CD1c-positive myeloid dendritic cell (primary cell): ENCODE data around the gene ENTR1.
A peak's percentile ranks its signal among the peaks of the same experiment; 100 is the strongest.

ENCODE experiments used
- DNase-seq: peaks from one replicate; pipeline ENCODE4 v3.0.0-alpha.2; 2016; ENCODE audit errors: extremely low spot score

The ENTR1 gene, protein sequence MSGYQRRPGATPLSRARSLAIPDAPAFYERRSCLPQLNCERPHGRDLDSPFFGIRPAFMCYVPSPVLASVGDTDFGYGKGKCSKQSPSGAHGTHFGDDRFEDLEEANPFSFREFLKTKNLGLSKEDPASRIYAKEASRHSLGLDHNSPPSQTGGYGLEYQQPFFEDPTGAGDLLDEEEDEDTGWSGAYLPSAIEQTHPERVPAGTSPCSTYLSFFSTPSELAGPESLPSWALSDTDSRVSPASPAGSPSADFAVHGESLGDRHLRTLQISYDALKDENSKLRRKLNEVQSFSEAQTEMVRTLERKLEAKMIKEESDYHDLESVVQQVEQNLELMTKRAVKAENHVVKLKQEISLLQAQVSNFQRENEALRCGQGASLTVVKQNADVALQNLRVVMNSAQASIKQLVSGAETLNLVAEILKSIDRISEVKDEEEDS

DNA sequence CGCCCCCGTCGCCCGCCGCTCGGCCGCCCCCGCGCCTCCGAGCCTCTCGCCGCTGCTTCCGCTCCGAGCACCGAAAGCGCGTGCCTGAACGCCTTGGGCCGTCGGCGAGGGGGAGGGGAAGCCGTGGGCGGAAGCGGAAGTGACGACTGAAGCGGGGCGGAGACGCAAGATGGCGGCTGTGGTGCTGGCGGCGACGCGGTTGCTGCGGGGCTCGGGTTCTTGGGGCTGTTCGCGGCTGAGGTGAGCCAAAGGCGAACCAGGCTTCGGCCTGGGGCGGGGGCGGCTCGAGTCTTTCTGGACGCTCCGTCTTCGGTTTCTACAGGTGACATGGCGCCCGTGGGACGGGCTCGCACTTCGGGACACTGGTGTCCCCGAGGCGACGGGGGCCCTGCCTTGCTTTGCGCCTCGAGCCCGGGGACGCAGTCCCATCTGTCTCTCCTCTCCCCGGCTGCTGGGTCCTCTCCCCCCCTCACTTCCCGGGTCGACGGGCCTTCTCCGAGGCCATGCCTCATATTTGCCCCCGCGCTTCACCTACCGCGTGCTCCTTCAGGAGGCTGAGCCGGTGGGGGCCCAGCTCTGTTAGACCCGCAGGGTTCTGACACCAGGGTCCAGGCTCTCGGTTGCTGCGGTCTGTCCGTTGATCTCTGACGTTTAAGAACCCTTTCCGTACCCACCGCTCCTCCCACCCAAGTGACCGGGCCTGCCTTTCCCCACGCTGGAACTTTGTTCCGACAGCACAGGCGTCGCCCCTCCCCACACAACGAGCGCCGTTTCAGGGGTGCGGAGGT lies at the start of gene ENTR1, which contains the start of gene PMPCA:
ENTR1 (minus strand) TSS at position 115 of the 788 bp plus-strand sequence. CDS start 217 bp downstream, outside the sequence.
PMPCA (plus strand) TSS at position 159 of the 788 bp plus-strand sequence; CDS start at position 170, 11 bp downstream.
- DNase-seq, result peak; percentile 98

DNA sequence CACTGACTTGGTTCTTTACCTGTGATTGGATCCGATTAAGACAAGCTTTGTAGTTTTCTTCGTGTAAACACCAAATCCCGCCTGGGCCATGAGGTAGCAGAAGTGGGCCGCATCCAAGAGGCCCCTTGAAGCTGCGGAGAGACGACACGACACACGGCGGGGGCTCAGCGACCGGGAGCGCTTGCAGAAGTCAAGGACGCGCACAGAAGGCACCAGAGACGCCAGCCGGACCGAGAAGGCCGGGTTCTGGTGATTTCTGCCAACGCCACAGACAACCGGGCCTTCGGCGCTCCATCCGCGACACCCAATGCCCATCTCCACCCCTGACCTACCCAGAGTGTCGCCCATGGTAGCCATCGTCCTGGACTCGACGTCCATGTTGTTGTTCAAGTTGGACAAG lies 49.0 kb upstream of the ENTR1 start:
- no peak for DNase-seq

DNA sequence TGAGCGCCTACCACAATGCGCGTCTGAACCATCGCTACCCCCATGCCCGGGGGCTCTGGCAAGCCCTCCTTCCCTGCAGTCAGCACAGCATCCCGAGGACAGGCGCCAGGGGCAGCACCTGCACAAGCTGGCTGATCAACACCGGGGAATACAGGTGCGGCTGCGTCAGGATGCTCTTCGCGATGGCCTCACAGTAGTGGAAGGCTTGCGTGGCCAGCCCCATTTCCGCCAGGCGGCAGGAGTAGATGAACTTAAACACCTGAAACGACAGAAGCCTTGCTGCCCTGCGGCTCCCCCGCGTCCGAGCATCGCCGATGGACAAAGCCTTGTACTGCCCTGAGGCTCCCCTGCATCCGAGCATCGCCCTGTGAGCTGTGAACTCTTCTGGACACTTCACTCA lies 46.9 kb upstream of the ENTR1 start:
- DNase-seq, result no peak

DNA sequence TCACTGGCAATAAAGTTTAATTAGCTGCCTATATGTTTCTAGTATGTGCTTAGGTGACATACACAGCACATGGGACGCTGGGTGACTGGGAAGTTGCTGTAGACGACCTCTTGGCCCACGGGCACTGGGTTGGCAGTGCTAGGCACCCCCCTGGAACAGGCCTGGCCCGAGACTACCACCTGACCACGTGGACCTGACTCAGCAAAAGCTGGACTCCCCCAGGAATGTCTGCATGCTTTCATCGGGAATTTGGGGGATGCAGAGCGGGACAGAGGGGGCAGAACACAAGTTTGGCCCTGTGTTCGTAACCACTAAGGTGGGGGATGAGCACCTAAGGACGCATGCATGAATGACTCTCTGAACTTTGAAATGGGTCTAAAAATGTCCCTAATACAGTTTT lies 45.8 kb upstream of the ENTR1 start:
- DNase-seq, result no peak

DNA sequence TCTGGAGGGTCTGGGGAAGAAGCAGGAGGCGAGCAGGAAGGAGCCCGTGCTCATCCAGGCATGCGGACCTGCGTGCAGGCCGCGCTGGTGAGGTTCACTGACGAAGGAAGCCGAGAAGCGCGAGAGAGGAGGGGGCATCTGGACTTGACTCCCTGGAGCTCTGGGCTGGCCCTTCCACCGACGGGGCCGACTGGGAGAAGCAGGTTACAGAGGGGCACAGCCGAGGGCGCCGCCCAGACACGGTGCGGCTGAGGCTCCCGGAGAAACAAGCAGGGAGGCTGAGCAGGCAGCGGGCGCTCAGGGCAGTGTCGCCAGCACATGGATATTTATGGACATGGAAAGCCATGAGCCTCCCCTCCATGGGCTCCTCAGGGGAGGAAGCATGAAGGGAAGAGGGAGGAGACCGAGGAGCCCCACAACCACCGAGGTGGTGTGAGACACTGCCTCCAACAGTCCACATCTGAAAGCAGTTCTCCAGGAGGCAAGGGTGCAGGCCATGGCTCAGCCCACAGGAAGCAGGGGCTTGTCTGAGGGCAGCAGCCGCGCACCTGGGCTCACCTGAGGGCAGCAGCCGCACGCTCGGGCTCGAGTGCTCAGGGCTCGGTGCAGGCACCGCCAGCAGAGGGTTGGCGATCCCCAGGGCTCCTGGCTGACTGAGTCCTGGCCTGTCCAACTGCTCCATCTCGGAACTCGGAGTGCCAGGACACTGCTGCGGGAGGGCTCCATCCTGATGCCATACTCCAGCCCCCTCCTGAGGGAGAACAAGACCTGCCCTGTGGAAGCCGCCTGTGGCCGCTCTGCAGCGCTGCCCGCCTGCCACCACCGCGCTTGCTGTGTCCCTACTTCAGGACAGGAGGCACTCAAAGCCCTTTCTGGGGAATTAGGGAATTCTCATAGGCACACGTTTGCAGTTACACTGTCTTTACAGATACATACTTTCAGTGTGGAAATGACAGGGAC lies 44.9 kb upstream of the ENTR1 start:
- no peak for DNase-seq

DNA sequence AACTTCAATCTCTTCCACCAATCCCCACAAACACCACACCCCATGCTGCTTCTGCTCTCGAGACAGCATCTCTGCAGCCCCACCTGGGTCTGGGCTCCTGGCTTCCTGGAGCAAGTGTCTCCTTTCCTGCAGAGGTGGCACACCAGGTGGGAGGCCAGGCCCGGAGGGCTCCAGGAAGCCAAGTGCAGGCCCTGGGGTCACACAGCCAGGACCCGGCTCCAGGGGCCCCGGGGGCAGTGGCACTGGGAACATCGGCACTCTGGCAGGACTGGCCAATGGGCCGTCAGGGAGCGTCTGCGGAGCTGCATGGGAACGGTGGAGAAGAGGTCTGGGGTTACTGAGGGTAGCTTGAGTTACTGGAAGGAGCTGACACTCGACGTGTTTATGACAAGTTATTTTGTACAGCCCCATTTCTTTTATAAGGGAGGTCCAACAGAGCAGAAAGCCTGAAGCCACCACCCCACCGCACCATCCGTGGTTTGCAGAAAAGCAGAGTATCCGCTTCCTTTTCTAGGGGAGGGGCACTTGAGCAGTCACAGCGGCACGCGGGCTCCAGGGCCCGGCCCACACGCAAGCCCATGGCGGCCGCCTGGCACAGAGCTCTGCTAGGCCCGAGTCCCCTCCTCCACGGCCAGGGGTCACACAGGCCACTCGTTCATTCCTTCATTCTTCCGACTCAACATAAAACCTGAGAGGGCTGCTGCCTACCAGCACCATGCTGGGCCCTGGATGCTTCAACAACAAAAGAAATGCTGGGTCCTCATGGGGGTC lies 43.8 kb upstream of the ENTR1 start:
- DNase-seq, result no peak

DNA sequence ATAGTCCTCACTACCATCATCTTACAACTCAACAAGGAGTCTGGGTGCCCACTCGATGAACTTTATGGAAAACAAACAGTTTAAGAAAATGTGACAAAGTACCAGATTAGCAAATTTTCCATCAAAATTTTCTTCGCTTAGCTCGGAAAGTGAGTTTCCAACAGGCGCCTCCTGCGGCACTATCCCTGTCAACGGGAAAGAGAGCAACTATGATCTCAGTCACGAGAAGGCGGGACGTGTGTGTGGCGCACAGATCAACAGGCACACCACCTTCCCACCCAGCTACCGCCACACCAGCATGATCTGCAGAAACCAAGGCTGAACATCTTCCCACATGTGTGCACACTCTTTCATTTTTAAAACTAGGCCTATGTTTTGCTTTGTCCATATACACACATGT lies 42.9 kb upstream of the ENTR1 start:
- DNase-seq, result no peak

DNA sequence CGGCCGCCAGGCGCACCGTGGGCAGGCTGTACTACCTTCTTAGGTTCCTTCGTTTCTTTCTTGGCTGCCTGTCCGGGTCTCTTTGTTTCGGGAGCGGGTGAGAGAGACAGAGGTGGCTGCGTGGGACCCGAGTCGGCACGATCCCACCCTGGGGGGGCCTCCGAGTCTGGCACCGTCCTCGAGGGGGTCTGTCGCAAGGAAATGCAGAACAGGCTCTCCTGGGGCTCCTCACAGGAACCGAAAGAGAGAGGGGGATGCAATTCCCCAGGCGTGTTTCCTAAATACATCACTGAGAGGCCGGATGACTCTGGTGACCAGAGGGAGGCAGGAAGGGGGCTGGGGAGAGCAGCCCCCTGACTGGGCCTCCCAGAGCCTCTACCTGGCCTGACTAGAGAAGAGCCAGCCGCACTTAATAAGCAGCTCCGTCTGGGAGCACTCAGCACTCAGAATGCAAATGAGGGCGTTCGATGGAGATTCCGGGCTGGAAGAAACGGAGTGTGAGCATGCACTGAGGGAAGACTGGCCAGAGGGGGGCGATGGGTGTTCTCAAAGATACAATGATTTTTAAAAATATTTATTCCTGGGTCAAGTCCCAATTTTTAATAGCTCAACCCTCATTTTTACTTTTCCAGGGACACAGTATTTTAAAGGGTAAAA lies 40.9 kb upstream of the ENTR1 start:
- no peak for DNase-seq

DNA sequence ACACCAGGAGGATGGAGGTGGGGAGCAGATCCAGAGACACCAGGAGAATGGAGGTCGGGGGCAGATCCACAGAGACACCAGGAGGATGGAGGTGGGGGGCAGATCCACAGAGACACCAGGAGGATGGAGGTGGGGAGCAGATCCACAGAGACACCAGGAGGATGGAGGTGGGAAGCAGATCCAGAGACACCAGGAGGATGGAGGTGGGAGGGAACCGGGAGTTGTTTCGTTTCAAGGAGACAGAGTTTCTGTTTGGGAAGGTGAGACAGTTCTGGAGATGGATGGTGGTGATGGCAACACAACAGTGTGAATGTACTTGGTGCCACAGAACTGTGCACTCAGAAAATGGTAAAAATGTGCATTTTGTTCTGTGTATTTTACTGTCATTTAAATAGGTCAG lies 38.2 kb upstream of the ENTR1 start:
- no peak for DNase-seq

DNA sequence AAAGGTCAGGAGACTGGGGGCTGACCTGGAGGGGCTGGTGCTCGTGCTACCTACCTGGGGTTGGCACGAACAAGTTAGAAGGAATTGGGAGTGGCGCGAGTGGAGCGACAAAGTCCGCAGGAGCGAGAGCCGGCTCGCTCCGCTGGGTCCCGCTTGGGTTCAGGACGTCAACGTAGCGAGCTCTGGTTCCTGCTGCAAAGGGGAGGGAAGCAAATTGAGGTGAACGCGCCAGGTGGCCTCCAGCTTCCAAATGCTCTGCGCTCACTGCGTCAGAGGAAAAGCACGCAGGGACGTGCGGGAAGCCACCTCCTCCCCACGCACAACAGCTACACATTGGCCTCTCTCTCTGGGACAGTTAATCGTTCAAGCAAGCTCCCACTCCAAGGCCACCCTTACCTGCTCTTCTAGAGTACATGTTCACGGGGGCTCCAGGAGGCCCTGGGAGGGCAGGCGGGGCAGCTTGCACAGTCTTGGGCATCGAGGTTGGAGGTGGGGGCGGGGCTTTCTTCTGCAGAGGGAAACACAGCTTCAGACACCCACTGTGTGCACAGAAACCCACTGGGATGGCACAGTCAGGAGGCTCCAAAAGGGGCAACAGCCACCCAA lies 36.9 kb upstream of the ENTR1 start:
- no peak for DNase-seq

DNA sequence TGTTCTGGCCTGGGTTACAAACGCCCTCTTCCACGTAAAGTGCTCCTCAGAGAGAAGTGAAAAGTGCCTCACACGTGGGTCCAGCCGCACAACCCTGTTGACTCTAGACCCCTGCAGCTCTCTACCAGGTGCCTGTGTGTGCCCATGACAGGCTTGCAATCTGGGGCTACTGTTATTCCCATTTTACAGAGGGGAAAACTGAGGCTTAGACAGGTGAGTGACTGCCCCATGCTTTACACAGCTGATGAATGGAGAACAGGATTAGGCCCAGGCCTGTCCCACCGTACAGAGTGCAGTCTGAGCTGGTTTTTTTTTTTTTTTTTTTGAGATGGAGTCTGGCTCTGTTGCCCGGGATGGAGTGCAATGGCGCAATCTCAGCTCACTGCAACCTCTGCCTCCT lies 35.4 kb upstream of the ENTR1 start:
- DNase-seq, result no peak

DNA sequence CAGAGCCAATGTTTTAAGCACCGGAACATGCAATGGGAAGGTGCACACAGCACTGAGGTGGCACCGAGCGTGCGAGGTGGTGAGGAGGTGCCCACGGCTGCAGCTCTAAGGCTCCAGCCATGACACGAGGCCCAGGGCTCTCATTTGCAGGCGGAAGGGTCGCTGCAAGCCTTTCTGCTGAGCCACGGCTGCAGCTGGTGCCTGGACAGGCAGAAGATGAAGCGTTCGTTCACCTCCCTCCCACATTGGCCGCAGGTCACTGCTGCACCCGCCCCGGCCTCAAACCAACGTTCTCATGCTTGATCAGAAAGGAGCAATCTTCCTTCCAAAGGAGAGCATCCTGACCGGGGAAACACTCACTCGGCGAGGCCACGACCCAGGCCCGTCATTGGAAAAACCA lies 33.7 kb upstream of the ENTR1 start:
- no peak for DNase-seq

DNA sequence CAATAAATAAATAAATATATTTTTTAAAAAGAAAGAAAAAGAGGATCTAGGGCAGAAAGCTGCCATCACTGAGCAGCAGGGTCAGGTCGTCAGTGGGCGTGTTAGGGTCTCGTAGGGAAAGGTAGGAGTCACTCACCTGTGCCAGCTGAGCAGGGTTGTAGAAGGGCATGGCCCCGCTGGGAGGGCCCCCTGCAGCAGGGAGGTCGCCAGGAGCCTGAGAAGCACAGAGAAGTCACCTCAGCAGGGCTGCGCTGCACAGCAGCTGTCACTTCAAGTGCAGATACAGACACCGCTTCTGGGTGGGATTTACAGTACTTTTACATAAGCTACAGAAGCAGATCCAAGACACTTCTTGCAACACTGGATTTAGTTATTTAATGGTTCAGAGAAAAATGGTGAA lies 33.3 kb upstream of the ENTR1 start:
- no peak for DNase-seq

DNA sequence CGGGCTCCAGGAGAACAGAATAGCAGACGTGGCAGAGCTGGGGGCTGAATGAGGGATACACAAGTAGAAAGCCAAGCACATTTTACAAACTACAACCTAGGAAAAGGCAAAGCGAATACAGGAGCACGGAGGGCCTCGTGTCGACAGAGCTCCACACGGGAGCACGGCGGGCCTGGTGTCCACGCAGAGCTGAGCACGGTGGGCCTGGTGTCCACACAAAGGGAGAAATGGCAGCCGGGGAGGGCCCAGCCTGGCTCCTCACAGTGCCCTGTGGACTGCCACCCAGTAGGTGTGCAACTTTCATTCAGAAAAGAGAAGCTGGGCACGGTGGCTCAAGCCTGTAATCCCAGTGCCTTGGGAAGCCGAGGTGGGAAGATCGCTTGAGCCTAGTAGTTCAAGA lies 32.7 kb upstream of the ENTR1 start:
- no peak for DNase-seq

DNA sequence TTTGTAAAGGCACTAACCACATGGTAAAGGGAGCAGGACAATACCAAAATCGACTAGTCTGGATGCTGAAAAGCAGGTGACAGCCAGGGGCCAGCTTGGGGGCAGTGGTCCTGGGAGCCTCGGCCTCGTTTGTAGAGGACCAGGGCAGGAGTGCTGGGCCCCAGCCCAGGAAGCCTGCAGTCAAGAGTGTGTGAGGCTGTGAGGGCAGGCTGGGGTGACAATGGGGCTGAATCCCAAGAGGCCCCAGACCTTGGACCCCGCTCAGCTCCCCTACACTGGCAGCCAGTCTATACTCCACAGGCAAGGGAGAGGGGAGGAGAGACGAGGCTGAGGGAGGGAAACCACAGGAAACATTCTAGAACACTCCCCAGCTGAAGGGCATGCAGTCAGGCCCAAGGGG lies 31.9 kb upstream of the ENTR1 start:
- no peak for DNase-seq

DNA sequence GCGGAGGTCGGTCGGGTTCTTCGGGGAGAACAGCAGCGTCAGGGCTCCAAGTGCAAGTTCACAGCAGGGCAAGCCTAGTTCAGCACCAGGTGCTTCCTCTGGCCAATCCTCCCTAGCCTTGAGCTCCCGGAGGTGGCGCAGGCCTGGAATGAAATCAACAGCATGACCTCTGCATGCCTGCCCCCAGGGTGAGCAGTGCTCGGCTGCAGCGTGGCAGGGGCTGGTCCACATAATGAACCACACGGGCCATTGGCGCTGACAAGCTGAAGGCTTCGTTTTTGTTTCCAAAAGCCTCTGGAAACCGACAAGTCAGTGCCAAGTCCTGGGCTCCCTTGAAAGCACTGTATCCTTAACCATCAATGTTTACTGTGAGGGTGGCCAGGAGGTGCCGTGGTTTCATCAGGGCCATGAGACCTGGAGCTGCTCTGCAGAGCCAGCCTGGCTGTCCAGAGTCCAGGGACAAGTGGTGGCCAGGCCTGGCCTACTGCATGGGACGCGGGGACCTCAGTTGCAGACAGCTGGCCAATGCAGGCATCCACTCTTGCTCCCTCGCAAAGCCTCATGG lies 31.3 kb upstream of the ENTR1 start:
- DNase-seq, result no peak

DNA sequence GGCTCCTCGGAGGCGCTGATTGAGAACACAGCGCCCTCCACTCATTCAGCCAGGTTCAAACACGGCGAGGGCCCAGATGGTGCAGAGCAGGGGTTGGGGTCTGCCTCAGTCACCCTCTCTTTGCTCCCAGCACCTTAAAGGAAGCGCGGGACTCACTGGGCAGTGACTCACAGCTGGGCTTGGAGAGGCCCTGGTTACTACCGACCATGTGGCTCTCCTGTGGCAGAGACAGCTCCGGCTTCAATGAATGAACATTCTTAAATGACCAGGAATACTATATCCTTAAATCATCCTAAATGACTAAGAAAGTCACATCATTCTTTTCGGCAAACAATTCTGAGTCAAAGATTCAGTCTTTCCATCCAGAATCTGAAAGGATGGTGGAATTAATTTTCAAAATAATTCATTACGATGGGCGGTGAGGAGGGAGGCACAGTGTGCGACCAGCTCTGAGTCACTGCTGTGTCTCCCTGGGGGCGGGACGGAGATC lies 30.8 kb upstream of the ENTR1 start:
- DNase-seq, result no peak

DNA sequence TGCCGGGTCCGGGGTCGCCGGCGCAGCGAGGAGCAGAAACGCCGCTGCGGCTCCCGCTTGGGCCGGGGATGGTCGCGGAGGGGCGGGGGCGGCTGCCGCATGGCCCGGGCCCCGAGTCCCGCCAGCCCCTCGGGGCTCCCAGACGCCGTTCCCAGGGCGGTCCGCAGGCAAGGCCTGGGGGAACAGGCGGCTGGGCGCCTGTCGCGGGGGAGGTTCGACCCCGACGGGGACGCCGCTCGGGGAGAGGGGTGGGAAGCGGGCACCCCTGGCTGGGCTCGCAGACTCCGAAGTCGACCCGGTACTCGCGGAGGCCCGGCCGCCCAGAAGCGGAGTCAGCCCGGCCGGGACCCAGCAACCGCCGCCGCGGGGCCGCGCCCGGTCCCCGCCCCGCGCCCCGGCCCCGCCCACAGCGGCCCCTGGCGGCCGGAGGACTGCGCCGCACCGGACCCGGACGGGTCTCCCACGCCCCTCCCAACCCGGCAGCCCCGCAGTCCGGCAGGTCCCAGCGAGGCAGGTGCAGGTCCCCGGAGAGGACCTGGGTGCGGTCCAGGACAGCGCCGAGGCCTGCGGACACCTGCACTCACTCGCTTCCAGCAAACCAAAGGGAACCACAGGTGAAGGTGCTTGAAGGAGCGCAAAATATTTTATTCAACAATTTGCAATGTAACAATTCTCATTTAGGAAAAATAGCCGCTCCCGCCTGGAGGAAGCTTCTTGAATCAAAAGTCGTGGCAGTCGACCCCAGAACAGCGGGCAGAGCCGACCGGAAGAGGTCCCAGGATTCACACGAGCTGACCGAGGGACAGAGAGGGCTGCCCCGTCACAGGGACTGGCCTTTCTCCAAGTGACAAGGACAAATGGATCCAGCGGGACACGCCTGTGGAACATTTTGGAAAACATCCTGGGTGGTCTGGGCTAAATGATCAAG lies 29.3 kb upstream of the ENTR1 start, which contains the start of gene INPP5E:
INPP5E (minus strand) TSS at position 365 of the 928 bp plus-strand sequence. CDS start 426 bp downstream, outside the sequence.
- DNase-seq, result peak; percentile 83
